D721Med (cell line): ENCODE data around the gene MTO1.
"Not testable (repeated sequence)": the region's sequence is repeated elsewhere in the genome, so short reads cannot be mapped to it uniquely, and the experiment has no call there.

Experiments
- DNase-seq: peaks from one replicate; pipeline ENCODE4 v3.0.0; 2011; ENCODE audit warnings: low spot score; ENCODE audit not compliant: insufficient read length
- FAIRE-seq: peaks from 2 replicates; lab custom pipeline; 2011; peaks lifted over from hg19 to GRCh38; lab: Jason Lieb, UNC
- TF ChIP-seq, protein P1 (sequence below): IDR thresholded peaks from 2 replicates; pipeline ENCODE4 v1.5.1; 2012; ENCODE audit warnings: mild to moderate bottlenecking, control low read depth; ENCODE audit not compliant: insufficient read depth; ENCODE audit errors: missing control alignments

Gene MTO1

GRCh38 chr6:73451223-73452106 lies 10.1 kb upstream of the MTO1 start:
- TF ChIP-seq, protein P1, sequence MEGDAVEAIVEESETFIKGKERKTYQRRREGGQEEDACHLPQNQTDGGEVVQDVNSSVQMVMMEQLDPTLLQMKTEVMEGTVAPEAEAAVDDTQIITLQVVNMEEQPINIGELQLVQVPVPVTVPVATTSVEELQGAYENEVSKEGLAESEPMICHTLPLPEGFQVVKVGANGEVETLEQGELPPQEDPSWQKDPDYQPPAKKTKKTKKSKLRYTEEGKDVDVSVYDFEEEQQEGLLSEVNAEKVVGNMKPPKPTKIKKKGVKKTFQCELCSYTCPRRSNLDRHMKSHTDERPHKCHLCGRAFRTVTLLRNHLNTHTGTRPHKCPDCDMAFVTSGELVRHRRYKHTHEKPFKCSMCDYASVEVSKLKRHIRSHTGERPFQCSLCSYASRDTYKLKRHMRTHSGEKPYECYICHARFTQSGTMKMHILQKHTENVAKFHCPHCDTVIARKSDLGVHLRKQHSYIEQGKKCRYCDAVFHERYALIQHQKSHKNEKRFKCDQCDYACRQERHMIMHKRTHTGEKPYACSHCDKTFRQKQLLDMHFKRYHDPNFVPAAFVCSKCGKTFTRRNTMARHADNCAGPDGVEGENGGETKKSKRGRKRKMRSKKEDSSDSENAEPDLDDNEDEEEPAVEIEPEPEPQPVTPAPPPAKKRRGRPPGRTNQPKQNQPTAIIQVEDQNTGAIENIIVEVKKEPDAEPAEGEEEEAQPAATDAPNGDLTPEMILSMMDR: no peak
- DNase-seq: no peak
- no peak for FAIRE-seq

- DNase-seq (no peak), FAIRE-seq (no peak)
- TF ChIP-seq, protein P1: no peak
These were observed 9.5 kb upstream of the MTO1 start, which contains the start of gene CGAS for GRCh38 chr6:73452107-73452461. Gene CGAS, minus strand, starts transcription at chr6:73452297. Its CDS starts 116 bp downstream, at chr6:73452181.

- DNase-seq (no peak), FAIRE-seq (no peak)
- TF ChIP-seq, protein P1: no peak
These were observed 5.5 kb upstream of the MTO1 start for GRCh38 chr6:73455865-73456629.

DNA sequence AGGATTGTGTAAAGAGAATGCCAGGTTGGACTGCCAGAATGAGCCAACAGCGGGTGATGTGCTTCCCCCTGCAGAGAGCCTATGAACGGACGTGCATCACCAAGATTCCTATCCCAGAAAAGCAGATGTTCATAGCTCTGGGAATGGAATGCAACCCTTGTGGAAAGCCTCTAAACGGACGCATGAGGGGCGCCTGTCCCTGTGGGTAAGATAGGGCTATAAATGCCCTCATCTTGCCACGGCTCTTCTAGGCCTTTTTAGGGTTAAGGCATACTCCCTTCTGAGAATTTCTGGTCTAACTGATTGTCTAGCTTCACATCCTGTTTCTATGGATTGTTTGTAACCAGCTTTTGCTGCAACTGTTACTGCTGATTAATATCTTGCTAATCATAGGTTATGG lies 2.1 kb upstream of the MTO1 start:
- FAIRE-seq, DNase-seq: not testable (repeated sequence)

DNA sequence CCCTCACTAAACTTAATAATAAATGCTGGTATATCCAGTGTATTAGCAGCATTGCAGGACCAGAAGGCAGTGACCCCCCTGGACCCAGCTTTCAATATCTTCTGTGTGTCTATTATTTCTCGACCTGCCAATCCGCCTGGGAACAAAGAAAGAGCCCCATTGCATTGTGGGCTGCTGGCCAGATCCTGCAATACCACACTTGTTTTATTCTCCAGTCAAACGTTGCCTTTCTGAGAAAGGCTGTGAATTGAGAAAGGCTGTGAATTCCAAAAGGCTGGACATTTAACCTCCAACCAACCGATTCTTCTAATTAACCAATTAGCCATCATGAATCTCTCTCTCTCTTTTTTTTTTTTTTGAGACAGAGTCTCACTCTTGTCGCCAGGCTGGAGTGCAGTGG lies 1.5 kb upstream of the MTO1 start:
- FAIRE-seq (no peak), DNase-seq (no peak)
- TF ChIP-seq, protein P1: no peak

DNA sequence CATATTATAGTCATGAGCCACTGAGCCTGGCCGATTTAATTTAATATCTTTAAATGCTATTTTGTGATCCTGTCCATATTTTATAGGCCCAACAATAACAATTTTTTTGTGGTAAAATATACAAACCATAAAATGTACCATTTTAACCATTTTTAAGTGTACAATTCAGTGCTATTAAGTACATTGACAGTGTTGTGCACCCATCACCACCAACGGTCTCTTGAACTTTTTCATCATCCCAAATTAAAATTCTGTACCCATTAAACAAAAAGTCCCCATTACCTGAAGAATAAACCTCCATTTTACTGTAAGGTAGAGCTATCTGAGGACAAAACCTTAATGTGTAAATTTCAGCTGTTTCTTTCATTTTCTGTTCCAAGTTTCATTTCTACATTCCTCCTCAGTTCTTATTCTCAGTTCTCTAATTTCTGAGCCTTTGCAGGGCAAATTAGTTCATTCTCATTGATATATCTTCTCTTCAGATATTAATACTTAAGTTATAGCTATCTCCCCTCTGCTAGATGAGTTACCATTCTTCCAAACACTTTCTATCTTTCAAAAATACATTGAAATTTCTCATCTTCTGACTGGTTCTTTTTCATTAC lies 10.3 kb downstream of the MTO1 start:
- TF ChIP-seq, protein P1: no peak
- FAIRE-seq (no peak), DNase-seq (no peak)

GRCh38 chr6:73476723-73477122 lies 15.2 kb downstream of the MTO1 start:
- no peak for DNase-seq
- no peak for FAIRE-seq
- TF ChIP-seq, protein P1: no peak
